Small intestine (tissue), 7 donors: ENCODE results near the gene MUC21. TPM values are rescaled to one million over a fixed set of nuclear protein-coding genes. Genes with fewer than 3 reads are reported as not detected.
"Not testable (repeated sequence)": the region's sequence is repeated elsewhere in the genome, so short reads cannot be mapped to it uniquely, and the experiment has no call there.

Source experiments
- DNase-seq, 2 donors: peaks; one replicate each; pipeline versions ENCODE4 v3.0.0 to v3.0.0-alpha.2; 2013
- FAIRE-seq: peaks from 2 replicates; lab custom pipeline; 2012; peaks lifted over from hg19 to GRCh38; lab: Jason Lieb, UNC
- H3K27ac ChIP-seq, 3 donors: one replicate each; pipeline ENCODE4 v1.5.1; 2013; ENCODE audit warnings: low read length in 2 of 3, mild to moderate bottlenecking in 2 of 3, control low read depth in 1 of 3, inconsistent platforms in 1 of 3, low read depth in 1 of 3, moderate library complexity in 1 of 3
- H3K27me3 ChIP-seq, 3 donors: one replicate each; pipeline ENCODE4 v1.6.1; 2013; ENCODE audit warnings: low read length in 3 of 3, inconsistent platforms in 1 of 3; ENCODE audit not compliant: control insufficient read depth in 3 of 3, insufficient read depth in 3 of 3
- H3K36me3 ChIP-seq, 3 donors: one replicate each; pipeline ENCODE4 v1.6.1; 2013; ENCODE audit warnings: low read length in 3 of 3, inconsistent platforms in 1 of 3, low read depth in 1 of 3, mild to moderate bottlenecking in 1 of 3, moderate library complexity in 1 of 3; ENCODE audit not compliant: control insufficient read depth in 3 of 3, insufficient read depth in 2 of 3
- H3K4me1 ChIP-seq, 3 donors: one replicate each; pipeline ENCODE4 v1.6.1; 2013; ENCODE audit warnings: low read length in 2 of 3, inconsistent platforms in 1 of 3, low read depth in 1 of 3, mild to moderate bottlenecking in 1 of 3, moderate library complexity in 1 of 3; ENCODE audit not compliant: control insufficient read depth in 3 of 3, insufficient read depth in 2 of 3
- H3K4me3 ChIP-seq, 3 donors: one replicate each; pipeline ENCODE4 v1.5.1; 2013; ENCODE audit warnings: low read length in 3 of 3, control low read depth in 1 of 3, inconsistent platforms in 1 of 3, low read depth in 1 of 3, mild to moderate bottlenecking in 1 of 3, moderate library complexity in 1 of 3
- H3K9me3 ChIP-seq, 2 donors: one replicate each; pipeline ENCODE4 v1.6.1; 2013; ENCODE audit warnings: low read depth in 1 of 2, low read length in 1 of 2; ENCODE audit not compliant: control insufficient read depth in 2 of 2, insufficient read depth in 1 of 2
- WGBS, 3 donors: extraction: QIAGEN DNeasy Blood & Tissue Kit; methylation state at CpG; one replicate each; pipeline ENCODE4 v1.1.7; 2013; 5-methylcytosine and 5-hydroxymethylcytosine counted together
- polyA plus RNA-seq, 4 donors: library from polyadenylated mRNA; stranded (reverse) in 3 of 4; unstranded in 1 of 4; fragments of 200-250 nt in 3 of 4; fragments of 120-200 nt in 1 of 4; gene quantifications; one replicate each; pipeline versions ENCODE4 v1.2.1 to v1.2.3, GENCODE V29; 2013
- donor health status: healthy with polysubstance abuse.
- donor health status: control.
- donor health status: control.
- donor health status: Bipolar disorder and iron deficiency.
- donor health status: healthy.

The MUC21 gene
- polyA plus RNA-seq, 4 donors = 0.22 to 0.89 (median 0.81) TPM; not detected in 1

- DNase-seq = peak; percentile 42 to 45
- WGBS, 3 donors = 27 to 49% (median 37%) methylated on average over 8 of the region's 8 CpGs
- H3K27me3 ChIP-seq = peaks cover 0 to 3% (median 0%) of the 10 kb centered on the region in 3 donors
- no peak for FAIRE-seq
- H3K4me1 ChIP-seq = peaks cover 0 to 3% (median 0%) of the 10 kb centered on the region in 3 donors
- H3K4me3 ChIP-seq = no peak overlapping the region
- H3K27ac ChIP-seq = no peak overlapping the region
- H3K9me3 ChIP-seq = no peaks in the 10 kb centered on the region
- no peaks in the 10 kb centered on the region for H3K36me3 ChIP-seq
These were observed 7.0 kb downstream of the MUC21 start for GRCh38 chr6:30990422-30991086.

GRCh38 chr6:30991891-30992290 is 8.4 kb downstream of the MUC21 start:
- H3K27me3 ChIP-seq = peaks cover 0 to 3% (median 0%) of the 10 kb centered on the region in 3 donors
- H3K36me3 ChIP-seq = no peaks in the 10 kb centered on the region
- H3K4me1 ChIP-seq = peaks cover 0 to 3% (median 0%) of the 10 kb centered on the region in 3 donors
- no peak overlapping the region for H3K27ac ChIP-seq
- DNase-seq (no peak), FAIRE-seq (no peak)
- 57 to 73% (median 70%) methylated on average over 2 of the region's 2 CpGs for WGBS, 3 donors
- H3K9me3 ChIP-seq = no peaks in the 10 kb centered on the region
- no peak overlapping the region for H3K4me3 ChIP-seq

GRCh38 chr6:30997301-30997700 is 13.8 kb downstream of the MUC21 start:
- Histone ChIP-seq H3K36me3 (no peaks in the 10 kb centered on the region), H3K27me3 (no peaks in the 10 kb centered on the region), H3K4me1 (no peaks in the 10 kb centered on the region), H3K9me3 (no peaks in the 10 kb centered on the region), H3K27ac (no peak overlapping the region), H3K4me3 (no peak overlapping the region)
- WGBS, 3 donors = 90 to 100% (median 93%) methylated on average over 2 of the region's 2 CpGs
- DNase-seq = no peak
- no peak for FAIRE-seq

GRCh38 chr6:30998785-30999184 is 15.3 kb downstream of the MUC21 start:
- FAIRE-seq = no peak
- H3K9me3 ChIP-seq = no peaks in the 10 kb centered on the region
- no peaks in the 10 kb centered on the region for H3K36me3 ChIP-seq
- WGBS, 3 donors = 68 to 75% (median 71%) methylated on average over 5 of the region's 5 CpGs
- H3K27me3 ChIP-seq = no peaks in the 10 kb centered on the region
- H3K4me3 ChIP-seq = no peak overlapping the region
- no peak for DNase-seq
- H3K4me1 ChIP-seq = no peaks in the 10 kb centered on the region
- no peak overlapping the region for H3K27ac ChIP-seq

GRCh38 chr6:31000067-31000860 is 16.7 kb downstream of the MUC21 start:
- DNase-seq, H3K9me3 ChIP-seq, H3K27me3 ChIP-seq, H3K27ac ChIP-seq, H3K4me3 ChIP-seq, H3K4me1 ChIP-seq, H3K36me3 ChIP-seq, FAIRE-seq: not testable (repeated sequence)
- 93 to 94% (median 94%) methylated on average over 29 to 37 of the region's 39 CpGs for WGBS, 3 donors

GRCh38 chr6:31001281-31001888 is 17.9 kb downstream of the MUC21 start:
- no peaks in the 10 kb centered on the region for H3K9me3 ChIP-seq
- WGBS, 3 donors = 76 to 89% (median 83%) methylated on average over 13 of the region's 13 CpGs
- no peak for DNase-seq
- no peaks in the 10 kb centered on the region for H3K36me3 ChIP-seq
- H3K27ac ChIP-seq = no peak overlapping the region
- no peaks in the 10 kb centered on the region for H3K4me1 ChIP-seq
- no peak for FAIRE-seq
- H3K27me3 ChIP-seq = peaks cover 0 to 3% (median 0%) of the 10 kb centered on the region in 3 donors
- H3K4me3 ChIP-seq = no peak overlapping the region

GRCh38 chr6:31002471-31002870 is 19.0 kb downstream of the MUC21 start:
- no peak for FAIRE-seq
- H3K27me3 ChIP-seq = peaks cover 0 to 7% (median 0%) of the 10 kb centered on the region in 3 donors
- WGBS, 3 donors = 64 to 68% (median 66%) methylated on average over 2 of the region's 2 CpGs
- H3K4me3 ChIP-seq = no peak overlapping the region
- H3K4me1 ChIP-seq = no peaks in the 10 kb centered on the region
- DNase-seq = no peak
- no peak overlapping the region for H3K27ac ChIP-seq
- no peaks in the 10 kb centered on the region for H3K36me3 ChIP-seq
- H3K9me3 ChIP-seq = no peaks in the 10 kb centered on the region

GRCh38 chr6:31004794-31005193 is 21.3 kb downstream of the MUC21 start:
- FAIRE-seq (no peak), DNase-seq (no peak)
- 70 to 77% (median 75%) methylated on average over 4 of the region's 4 CpGs for WGBS, 3 donors
- H3K4me1 ChIP-seq = no peaks in the 10 kb centered on the region
- no peaks in the 10 kb centered on the region for H3K9me3 ChIP-seq
- no peak overlapping the region for H3K4me3 ChIP-seq
- H3K27ac ChIP-seq = no peak overlapping the region
- H3K27me3 ChIP-seq = peaks cover 0 to 22% (median 0%) of the 10 kb centered on the region in 3 donors
- no peaks in the 10 kb centered on the region for H3K36me3 ChIP-seq
